IMR-90 (cell line): ENCODE measurements around the gene POLR2F. TPM values are rescaled to one million over a fixed set of nuclear protein-coding genes. Genes with fewer than 3 reads are reported as not detected.
"Not testable (repeated sequence)": the region's sequence is repeated elsewhere in the genome, so short reads cannot be mapped to it uniquely, and the experiment has no call there.

Source experiments
- ATAC-seq: fragments of 200-7000 bp; cut with Tn5 transposase; 2 replicates; pipeline ENCODE4 v1.9.1; 2020; ENCODE audit warnings: low read depth, mild to moderate bottlenecking, moderate library complexity
- BruUV-seq: library from RNA; stranded (reverse); fragments of 400-500 nt; replicated peaks from 2 replicates; lab custom pipeline; 2021; lab: Mats Ljungman, UMichigan
- CTCF ChIA-PET: fragments of 300-600 bp; formaldehyde crosslinking; extraction: SDS; loops from one replicate; lab custom pipeline; 2021; ENCODE audit warnings: antibody characterized with exemption; lab: Yijun Ruan, JAX
- POLR2A ChIA-PET: fragments of 300-600 bp; sonication (Branson Sonifier 250); formaldehyde crosslinking; loops from one replicate; lab custom pipeline; 2022; ENCODE audit warnings: antibody characterized with exemption; ENCODE audit not compliant: unreplicated experiment; lab: Charles Lee
- DNase-seq: peaks from one replicate; pipeline ENCODE4 v3.0.0; 2013
- H2AFZ ChIP-seq: replicated peaks from 2 replicates; pipeline ENCODE3; 2013; ENCODE audit warnings: low read length, mild to moderate bottlenecking; ENCODE audit not compliant: poor library complexity
- H2AK5ac ChIP-seq: 2 replicates; pipeline ENCODE4 v1.6.1; 2013; ENCODE audit warnings: low read depth, low read length, inconsistent platforms
- H2AK9ac ChIP-seq: replicated peaks from 2 replicates; pipeline ENCODE3; 2013; ENCODE audit warnings: mild to moderate bottlenecking, low read depth, low read length, moderate library complexity; ENCODE audit not compliant: poor library complexity
- H2BK120ac ChIP-seq: 2 replicates; pipeline ENCODE4 v1.6.1; 2013; ENCODE audit warnings: low read depth, low read length, inconsistent platforms
- H2BK15ac ChIP-seq: 3 replicates; pipeline ENCODE4 v1.6.1; 2013; ENCODE audit warnings: low read depth, low read length, inconsistent platforms
- H2BK20ac ChIP-seq: 2 replicates; pipeline ENCODE4 v1.6.1; 2013; ENCODE audit warnings: low read depth, mild to moderate bottlenecking, inconsistent platforms, low read length, moderate library complexity
- H2BK5ac ChIP-seq: 2 replicates; pipeline ENCODE4 v1.6.1; 2013; ENCODE audit warnings: mild to moderate bottlenecking, low read depth, low read length, inconsistent platforms; ENCODE audit not compliant: poor library complexity, severe bottlenecking
- H3K14ac ChIP-seq: replicated peaks from 2 replicates; pipeline ENCODE4 v1.6.1; 2013; ENCODE audit warnings: low read depth, low read length, inconsistent platforms
- H3K18ac ChIP-seq: 2 replicates; pipeline ENCODE4 v1.6.1; 2013; ENCODE audit warnings: low read depth, low read length, control low read depth
- H3K23ac ChIP-seq: 2 replicates; pipeline ENCODE4 v1.6.1; 2013; ENCODE audit warnings: low read depth, low read length, inconsistent platforms
- H3K27ac ChIP-seq: 2 replicates; pipeline ENCODE4 v1.5.1; 2013; ENCODE audit warnings: mild to moderate bottlenecking, control low read depth, low read length; ENCODE audit not compliant: insufficient read depth
- H3K27me3 ChIP-seq: 2 replicates; pipeline ENCODE4 v1.6.1; 2013; ENCODE audit warnings: low read length; ENCODE audit not compliant: control insufficient read depth, insufficient read depth
- H3K36me3 ChIP-seq: 2 replicates; pipeline ENCODE4 v1.6.1; 2013; ENCODE audit warnings: low read length, mixed read lengths; ENCODE audit not compliant: control insufficient read depth, insufficient read depth
- H3K4ac ChIP-seq: 2 replicates; pipeline ENCODE4 v1.6.1; 2013; ENCODE audit warnings: low read depth, low read length, inconsistent platforms
- H3K4me1 ChIP-seq: 2 replicates; pipeline ENCODE4 v1.6.1; 2013; ENCODE audit warnings: low read length, mixed read lengths; ENCODE audit not compliant: control insufficient read depth, insufficient read depth
- H3K4me2 ChIP-seq: 2 replicates; pipeline ENCODE4 v1.6.1; 2013; ENCODE audit warnings: low read depth, mild to moderate bottlenecking, control low read depth, low read length, moderate library complexity
- H3K4me3 ChIP-seq: 2 replicates; pipeline ENCODE4 v1.5.1; 2013; ENCODE audit warnings: low read depth, mild to moderate bottlenecking, control low read depth, low read length, moderate library complexity; ENCODE audit not compliant: insufficient read depth
- H3K56ac ChIP-seq: 2 replicates; pipeline ENCODE4 v1.6.1; 2013; ENCODE audit warnings: low read length, inconsistent platforms; ENCODE audit not compliant: insufficient read depth; ENCODE audit errors: extremely low read depth
- H3K79me1 ChIP-seq, 2 experiments: 2 replicates each; pipeline ENCODE4 v1.6.1; 2013; ENCODE audit warnings: low read length in 2 of 2, inconsistent platforms in 1 of 2, low read depth in 1 of 2
- H3K9ac ChIP-seq: 2 replicates; pipeline ENCODE4 v1.6.1; 2013; ENCODE audit warnings: low read depth, low read length, control low read depth
- H3K9me1 ChIP-seq: 2 replicates; pipeline ENCODE4 v1.6.1; 2013; ENCODE audit warnings: low read length, inconsistent platforms; ENCODE audit not compliant: insufficient read depth
- H3K9me3 ChIP-seq: 2 replicates; pipeline ENCODE4 v1.6.1; 2013; ENCODE audit warnings: low read length; ENCODE audit not compliant: control insufficient read depth, insufficient read depth
- H4K20me1 ChIP-seq: 2 replicates; pipeline ENCODE4 v1.6.1; 2013; ENCODE audit warnings: low read length, inconsistent platforms; ENCODE audit not compliant: insufficient read depth
- H4K5ac ChIP-seq: 2 replicates; pipeline ENCODE4 v1.6.1; 2013; ENCODE audit warnings: mild to moderate bottlenecking, low read depth, low read length, control low read depth
- H4K8ac ChIP-seq, 2 experiments: 2 replicates each; pipeline ENCODE4 v1.6.1; 2013; ENCODE audit warnings: low read depth in 2 of 2, low read length in 2 of 2, control low read depth in 1 of 2, inconsistent platforms in 1 of 2
- H4K91ac ChIP-seq: 2 replicates; pipeline ENCODE4 v1.6.1; 2013; ENCODE audit warnings: low read depth, low read length, inconsistent platforms; ENCODE audit not compliant: insufficient read depth
- WGBS, 2 experiments: methylation state at CpG; one replicate each; pipeline versions ENCODE4 v1.1.5 to v1.1.7; 2013; ENCODE audit warnings: missing lambda C conversion rate in 2 of 2; ENCODE audit not compliant: insufficient read length in 1 of 2; ENCODE audit errors: extremely low coverage in 2 of 2; 5-methylcytosine and 5-hydroxymethylcytosine counted together
- dilution Hi-C: fragments of 300-500 bp; cut with HindIII; formaldehyde crosslinking; loops from one replicate; pipeline ENCODE4 v1.14.3; 2018; ENCODE audit warnings: low sequenced_read_pairs; ENCODE audit not compliant: unreplicated experiment
- in situ Hi-C: fragments of 300-500 bp; cut with MboI; formaldehyde crosslinking; loops from 3 replicates; pipeline ENCODE4 v1.14.3; 2019; ENCODE audit warnings: low sequenced_read_pairs, inconsistent platforms, mixed read lengths
- intact Hi-C: fragments of 100-400 bp; cut with micrococcal nuclease; formaldehyde crosslinking; loops from 2 replicates; pipeline ENCODE4 v1.10.0; 2022
- polyA plus RNA-seq, 3 experiments: library from polyadenylated mRNA; depleted of rRNA; stranded (reverse); fragments of >200 nt; gene quantifications; 2 replicates each; pipeline ENCODE4 v1.2.3, GENCODE V29; 2012; ENCODE audit warnings: low replicate concordance in 1 of 3
- total RNA-seq: library from RNA; depleted of rRNA; stranded (reverse); fragments of >200 nt; gene quantifications from 2 replicates; pipeline ENCODE4 v1.2.3, GENCODE V29; 2012

Gene POLR2F
- total and polyA plus RNA-seq, 2 of the 4 experiments (the other 2 are of a cell fraction): 26.0 to 147 TPM

GRCh38 chr22:37944423-37944822 lies 9.1 kb upstream of the POLR2F start:
- H3K56ac ChIP-seq, H4K5ac ChIP-seq, POLR2A ChIA-PET, H3K18ac ChIP-seq, H4K8ac ChIP-seq, H2AFZ ChIP-seq, CTCF ChIA-PET, H3K23ac ChIP-seq, H2BK120ac ChIP-seq, H3K4ac ChIP-seq, H2BK5ac ChIP-seq, H3K4me2 ChIP-seq, H3K9me3 ChIP-seq, ATAC-seq, H2AK9ac ChIP-seq, H4K91ac ChIP-seq, H2BK20ac ChIP-seq, in situ Hi-C loops, H3K27me3 ChIP-seq, H3K4me1 ChIP-seq, H4K20me1 ChIP-seq, H3K14ac ChIP-seq, dilution Hi-C loops, DNase-seq, H3K9me1 ChIP-seq, H2AK5ac ChIP-seq, H3K4me3 ChIP-seq, H3K27ac ChIP-seq, H3K9ac ChIP-seq, H2BK15ac ChIP-seq, BruUV-seq, H3K79me1 ChIP-seq, intact Hi-C loops: not testable (repeated sequence)
- WGBS, 2 experiments: no CpG with 5 or more reads among the region's 11 CpGs
- H3K36me3 ChIP-seq: peaks cover 28% of the 10 kb centered on the region

- H3K27me3 ChIP-seq, H4K5ac ChIP-seq, H3K4me2 ChIP-seq, DNase-seq, H2BK120ac ChIP-seq, H4K20me1 ChIP-seq, H2BK15ac ChIP-seq, H2BK5ac ChIP-seq, intact Hi-C loops, H3K4me1 ChIP-seq, H3K4me3 ChIP-seq, ATAC-seq, H3K9me1 ChIP-seq, H3K4ac ChIP-seq, H4K91ac ChIP-seq, H3K36me3 ChIP-seq, H2AFZ ChIP-seq, H2BK20ac ChIP-seq, H2AK9ac ChIP-seq, H3K23ac ChIP-seq, H2AK5ac ChIP-seq, dilution Hi-C loops, H3K9me3 ChIP-seq, H3K9ac ChIP-seq, BruUV-seq, H3K18ac ChIP-seq, H3K14ac ChIP-seq, in situ Hi-C loops, H3K56ac ChIP-seq, H3K27ac ChIP-seq, H3K79me1 ChIP-seq, POLR2A ChIA-PET, H4K8ac ChIP-seq: not testable (repeated sequence)
- CTCF ChIA-PET: interaction anchor here (0.7 kb wide), 1 partner anchor 128 kb away, joined by 3 read pairs; no protein-coding TSS in a partner anchor
- 86% methylated on average over 2 of the region's 14 CpGs; no CpG with 5 or more reads in 1 of the 2 experiments for whole genome bisulfite sequencing, 2 experiments
These were observed 6.2 kb upstream of the POLR2F start for GRCh38 chr22:37947142-37947795.
